ENCODE data around the gene MID2. TPM values are rescaled to one million over a fixed set of nuclear protein-coding genes. Genes with fewer than 3 reads are reported as not detected.

MID2 gene
- total RNA-seq, 1 experiment from 2014 or later: 1.6 TPM

DNA sequence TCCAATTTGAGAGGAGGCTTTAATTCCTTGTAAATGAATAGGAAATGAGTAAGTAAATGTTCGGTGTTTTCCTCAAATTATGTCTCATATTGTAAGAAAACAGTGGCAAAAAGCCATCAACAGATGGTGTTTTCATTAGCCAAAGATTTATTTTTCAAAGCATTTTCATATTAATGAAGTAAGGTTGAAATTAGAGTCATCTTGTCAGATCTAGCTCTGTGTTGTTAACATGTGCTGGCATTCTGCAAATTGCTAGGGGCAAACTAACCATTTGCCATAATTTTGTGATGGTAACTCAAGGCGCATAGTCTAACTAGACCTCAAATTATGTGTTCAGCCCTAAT lies 24.7 kb downstream of the MID2 start:
- Histone ChIP-seq H3K23ac (ENCODE audit: insufficient read length, low read depth, low read length) (no peak overlapping the region), H4K91ac (ENCODE audit: insufficient read length, low read depth, low read length) (no peak overlapping the region), H4K20me1 (ENCODE audit: control insufficient read depth, insufficient read depth, insufficient read length) (no peaks in the 10 kb centered on the region), H3K4ac (ENCODE audit: low read depth, low read length) (no peak overlapping the region), H4K5ac (ENCODE audit: insufficient read length, low read depth, low read length) (no peak overlapping the region), H3K14ac (ENCODE audit: insufficient read depth, low read length) (no peak overlapping the region), H3K9ac (ENCODE audit: extremely low read depth, insufficient read length, low read length) (no peak overlapping the region), H3K79me1 (ENCODE audit: insufficient read depth, low read depth, low read length, poor library complexity, severe bottlenecking) (no peaks in the 10 kb centered on the region), H2BK20ac (ENCODE audit: low read depth, low read length, poor library complexity, severe bottlenecking) (no peak overlapping the region), H3K18ac (ENCODE audit: insufficient read length, low read depth, low read length) (no peak overlapping the region), H2AK5ac (ENCODE audit: insufficient read length, low read length) (no peak overlapping the region), H3K27ac (ENCODE audit: insufficient read length, low read depth, low read length) (no peak overlapping the region), H2BK15ac (ENCODE audit: low read depth, low read length) (no peak overlapping the region), H2AFZ (ENCODE audit: low read length) (no peak overlapping the region), H4K8ac (replicated peaks; ENCODE audit: insufficient read length, low read depth, low read length) (no peak overlapping the region), H3K4me2 (ENCODE audit: insufficient read depth, insufficient read length, low read length) (no peak overlapping the region), H2BK120ac (ENCODE audit: low read depth, low read length, poor library complexity, severe bottlenecking) (no peak overlapping the region), H3K27me3 (ENCODE audit: insufficient read depth, low read length) (no peaks in the 10 kb centered on the region), H3T11ph (ENCODE audit: low read length) (no peak overlapping the region), H3K9me3 (ENCODE audit: control insufficient read depth, low read depth, low read length) (no peaks in the 10 kb centered on the region), H2BK12ac (ENCODE audit: insufficient read length, low read depth, low read length) (no peak overlapping the region), H2BK5ac (ENCODE audit: insufficient read length, low read length) (no peak overlapping the region), H3K79me2 (ENCODE audit: insufficient read depth, low read length) (no peaks in the 10 kb centered on the region), H3K56ac (ENCODE audit: insufficient read length, low read depth, low read length) (no peak overlapping the region), H3K23me2 (ENCODE audit: insufficient read length, low read depth, low read length, poor library complexity, severe bottlenecking) (no peaks in the 10 kb centered on the region), H3K4me1 (ENCODE audit: insufficient read depth, low read length) (peaks cover 4% of the 10 kb centered on the region; the same call in 1 of the 2 replicates)
- WGBS (ENCODE audit: extremely low coverage, insufficient read length, low lambda C conversion rate): no CpG with 5 or more reads among the region's 2 CpGs
- no peaks in the 10 kb centered on the region for H3K27me3 Mint-ChIP-seq (ENCODE audit: low read depth)
- H3K27ac Mint-ChIP-seq: no peak overlapping the region
- H3K4me1 Mint-ChIP-seq: peaks cover 4 to 14% of the 10 kb centered on the region in 2 experiments
- TF ChIP-seq, protein P1, sequence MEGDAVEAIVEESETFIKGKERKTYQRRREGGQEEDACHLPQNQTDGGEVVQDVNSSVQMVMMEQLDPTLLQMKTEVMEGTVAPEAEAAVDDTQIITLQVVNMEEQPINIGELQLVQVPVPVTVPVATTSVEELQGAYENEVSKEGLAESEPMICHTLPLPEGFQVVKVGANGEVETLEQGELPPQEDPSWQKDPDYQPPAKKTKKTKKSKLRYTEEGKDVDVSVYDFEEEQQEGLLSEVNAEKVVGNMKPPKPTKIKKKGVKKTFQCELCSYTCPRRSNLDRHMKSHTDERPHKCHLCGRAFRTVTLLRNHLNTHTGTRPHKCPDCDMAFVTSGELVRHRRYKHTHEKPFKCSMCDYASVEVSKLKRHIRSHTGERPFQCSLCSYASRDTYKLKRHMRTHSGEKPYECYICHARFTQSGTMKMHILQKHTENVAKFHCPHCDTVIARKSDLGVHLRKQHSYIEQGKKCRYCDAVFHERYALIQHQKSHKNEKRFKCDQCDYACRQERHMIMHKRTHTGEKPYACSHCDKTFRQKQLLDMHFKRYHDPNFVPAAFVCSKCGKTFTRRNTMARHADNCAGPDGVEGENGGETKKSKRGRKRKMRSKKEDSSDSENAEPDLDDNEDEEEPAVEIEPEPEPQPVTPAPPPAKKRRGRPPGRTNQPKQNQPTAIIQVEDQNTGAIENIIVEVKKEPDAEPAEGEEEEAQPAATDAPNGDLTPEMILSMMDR (conservative IDR thresholded peaks at IDR 0.05): no peak
- DNase-seq: no peak
- peaks cover 0 to 21% of the 10 kb centered on the region in 2 experiments; a peak in 2 of 5 replicates for H3K9me3 Mint-ChIP-seq
- no peak overlapping the region for H3K4me3 Mint-ChIP-seq
- no peaks in the 10 kb centered on the region for H3K36me3 Mint-ChIP-seq (ENCODE audit: insufficient read depth in 1 of 3, low read depth in 3 of 3)

All from H9 (cell line).